Liver (tissue), 9 donors: ENCODE data around the gene ID4. TPM values are rescaled to one million over a fixed set of nuclear protein-coding genes. Genes with fewer than 3 reads are reported as not detected.

Experiments
- DNase-seq: peaks from one replicate; pipeline ENCODE4 v3.0.0-alpha.2; 2017; ENCODE audit warnings: low spot score
- H3K27ac ChIP-seq, 2 donors: one replicate each; pipeline ENCODE4 v1.7.0; 2013; ENCODE audit warnings: inconsistent platforms in 2 of 2, low read length in 2 of 2, control low read depth in 1 of 2, low read depth in 1 of 2, mild to moderate bottlenecking in 1 of 2
- H3K27me3 ChIP-seq, 4 donors: one replicate each; pipeline versions ENCODE4 v1.6.1 to v1.7.0; 2013; ENCODE audit warnings: low read length in 3 of 4, inconsistent platforms in 1 of 4, mild to moderate bottlenecking in 1 of 4, moderate library complexity in 1 of 4; ENCODE audit not compliant: control insufficient read depth in 4 of 4, insufficient read depth in 4 of 4
- H3K36me3 ChIP-seq, 4 donors: one replicate each; pipeline versions ENCODE4 v1.6.1 to v1.7.0; 2013; ENCODE audit warnings: low read length in 3 of 4, mild to moderate bottlenecking in 3 of 4, low read depth in 1 of 4, moderate library complexity in 1 of 4; ENCODE audit not compliant: control insufficient read depth in 4 of 4, insufficient read depth in 3 of 4
- H3K4me1 ChIP-seq, 4 donors: one replicate each; pipeline versions ENCODE4 v1.6.1 to v1.7.0; 2013; ENCODE audit warnings: low read length in 3 of 4, mild to moderate bottlenecking in 3 of 4, moderate library complexity in 1 of 4; ENCODE audit not compliant: control insufficient read depth in 4 of 4, insufficient read depth in 4 of 4
- H3K4me3 ChIP-seq, 3 donors: one replicate each; pipeline versions ENCODE4 v1.6.1 to v1.7.0; 2013; ENCODE audit warnings: low read length in 3 of 3, control low read depth in 1 of 3, low read depth in 1 of 3, mild to moderate bottlenecking in 1 of 3
- H3K9ac ChIP-seq, 2 donors: one replicate each; pipeline ENCODE4 v1.7.0; 2013; ENCODE audit warnings: low read length in 2 of 2, mild to moderate bottlenecking in 2 of 2, moderate library complexity in 2 of 2, control low read depth in 1 of 2, low read depth in 1 of 2
- H3K9me3 ChIP-seq, 4 donors: one replicate each; pipeline versions ENCODE4 v1.6.1 to v1.7.0; 2013; ENCODE audit warnings: low read length in 3 of 4; ENCODE audit not compliant: control insufficient read depth in 4 of 4
- FOXA2 ChIP-seq: IDR thresholded peaks from 2 replicates; pipeline ENCODE4 v1.6.1; 2016; ENCODE audit warnings: antibody characterized with exemption
- GABPA ChIP-seq, 2 donors: IDR thresholded peaks in 1 of 2; conservative IDR thresholded peaks in 1 of 2; 2 replicates each; pipeline ENCODE4 v1.6.1; 2016; ENCODE audit warnings: antibody characterized with exemption in 2 of 2, mild to moderate bottlenecking in 1 of 2, moderate library complexity in 1 of 2
- HNF4A ChIP-seq, 2 donors: conservative IDR thresholded peaks; 2 replicates each; pipeline ENCODE4 v1.6.1; 2016; ENCODE audit warnings: antibody characterized with exemption in 2 of 2, mild to moderate bottlenecking in 2 of 2
- HNF4G ChIP-seq: IDR thresholded peaks from 2 replicates; pipeline ENCODE4 v1.6.1; 2016; ENCODE audit warnings: antibody characterized with exemption
- NR2F2 ChIP-seq: IDR thresholded peaks from 2 replicates; pipeline ENCODE4 v1.6.1; 2016; ENCODE audit warnings: antibody characterized with exemption
- RAD21 ChIP-seq, 2 donors: IDR thresholded peaks; 2 replicates each; pipeline ENCODE4 v1.6.1; 2016; ENCODE audit warnings: antibody characterized with exemption in 2 of 2, mild to moderate bottlenecking in 2 of 2
- SP1 ChIP-seq: IDR thresholded peaks from 2 replicates; pipeline ENCODE4 v1.6.1; 2018; ENCODE audit warnings: antibody characterized with exemption, mild to moderate bottlenecking
- TAF1 ChIP-seq: conservative IDR thresholded peaks from 2 replicates; pipeline ENCODE4 v1.6.1; 2016; ENCODE audit warnings: antibody characterized with exemption, mild to moderate bottlenecking
- YY1 ChIP-seq: IDR thresholded peaks from 2 replicates; pipeline ENCODE4 v1.6.1; 2016; ENCODE audit warnings: antibody characterized with exemption, mild to moderate bottlenecking
- WGBS: extraction: QIAGEN DNeasy Blood & Tissue Kit; methylation state at CpG from one replicate; pipeline ENCODE4 v1.1.7; 2013; 5-methylcytosine and 5-hydroxymethylcytosine counted together
- polyA plus RNA-seq, 2 donors: library from polyadenylated mRNA; stranded (reverse) in 1 of 2; unstranded in 1 of 2; fragments of 200-250 nt in 1 of 2; fragments of >200 nt in 1 of 2; fragmentation: Nextera tagmentation in 1 of 2; extraction: Ambion mirVana in 1 of 2; gene quantifications; one replicate each; pipeline versions ENCODE4 v1.2.1 to v1.2.3, GENCODE V29; 2013 to 2015
- total RNA-seq, 2 donors: library from RNA; depleted of rRNA; stranded (reverse); fragments of >200 nt; gene quantifications; one replicate each; pipeline ENCODE4 v1.2.3, GENCODE V29; 2014
- TF ChIP-seq, protein P1 (sequence below): IDR thresholded peaks from 2 replicates; pipeline ENCODE4 v1.6.1; 2016; ENCODE audit warnings: antibody characterized with exemption
- TF ChIP-seq, protein P2 (sequence below): IDR thresholded peaks from 2 replicates; pipeline ENCODE4 v1.6.1; 2016; ENCODE audit warnings: antibody characterized with exemption
- TF ChIP-seq, protein P3 (sequence below): fragments of 150-350 bp; IDR thresholded peaks from 2 replicates; pipeline ENCODE4 v1.5.1; 2017; ENCODE audit warnings: improper control_type of control experiment, low read depth, low read length; ENCODE audit not compliant: missing input control
- TF ChIP-seq, protein P4 (sequence below): IDR thresholded peaks from 2 replicates; pipeline ENCODE4 v1.6.1; 2016; ENCODE audit warnings: antibody characterized with exemption, mild to moderate bottlenecking
- donor health status: healthy.
- donor health status: healthy.
- donor health status: healthy.
- donor health status: healthy.
- donor health status: healthy.

The ID4 gene
- total and polyA plus RNA-seq, 4 donors = 0.38 to 3.7 (median 1.2) TPM

DNA sequence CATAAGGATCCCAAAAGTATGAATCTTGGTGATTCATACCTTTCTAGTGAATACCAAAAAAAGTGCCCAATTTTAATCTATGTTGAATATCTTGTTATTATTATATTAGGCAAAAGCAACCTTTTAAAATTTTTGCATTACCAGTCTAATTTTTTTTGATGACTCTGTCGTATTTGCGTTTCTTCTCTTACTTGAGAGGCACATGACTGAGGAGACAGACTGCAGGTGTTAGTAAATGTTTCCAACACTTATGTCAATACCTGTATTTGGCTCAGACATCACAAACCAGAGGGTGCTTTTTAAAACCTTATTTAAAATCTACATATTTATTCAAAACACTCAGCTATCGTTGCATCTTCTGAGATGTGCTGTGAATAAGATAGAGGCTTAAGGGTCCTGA is 27.1 kb downstream of the ID4 start:
- peaks cover 0 to 3% (median 0%) of the 10 kb centered on the region in 4 donors for H3K27me3 ChIP-seq
- no peak overlapping the region for H3K27ac ChIP-seq
- H3K4me3 ChIP-seq = no peak overlapping the region
- no peak overlapping the region for H3K9ac ChIP-seq
- H3K36me3 ChIP-seq = no peaks in the 10 kb centered on the region
- TF ChIP-seq HNF4G (no peak), TAF1 (no peak)
- TF ChIP-seq, protein P1, sequence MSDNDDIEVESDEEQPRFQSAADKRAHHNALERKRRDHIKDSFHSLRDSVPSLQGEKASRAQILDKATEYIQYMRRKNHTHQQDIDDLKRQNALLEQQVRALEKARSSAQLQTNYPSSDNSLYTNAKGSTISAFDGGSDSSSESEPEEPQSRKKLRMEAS = no peak
- TF ChIP-seq, protein P2, sequence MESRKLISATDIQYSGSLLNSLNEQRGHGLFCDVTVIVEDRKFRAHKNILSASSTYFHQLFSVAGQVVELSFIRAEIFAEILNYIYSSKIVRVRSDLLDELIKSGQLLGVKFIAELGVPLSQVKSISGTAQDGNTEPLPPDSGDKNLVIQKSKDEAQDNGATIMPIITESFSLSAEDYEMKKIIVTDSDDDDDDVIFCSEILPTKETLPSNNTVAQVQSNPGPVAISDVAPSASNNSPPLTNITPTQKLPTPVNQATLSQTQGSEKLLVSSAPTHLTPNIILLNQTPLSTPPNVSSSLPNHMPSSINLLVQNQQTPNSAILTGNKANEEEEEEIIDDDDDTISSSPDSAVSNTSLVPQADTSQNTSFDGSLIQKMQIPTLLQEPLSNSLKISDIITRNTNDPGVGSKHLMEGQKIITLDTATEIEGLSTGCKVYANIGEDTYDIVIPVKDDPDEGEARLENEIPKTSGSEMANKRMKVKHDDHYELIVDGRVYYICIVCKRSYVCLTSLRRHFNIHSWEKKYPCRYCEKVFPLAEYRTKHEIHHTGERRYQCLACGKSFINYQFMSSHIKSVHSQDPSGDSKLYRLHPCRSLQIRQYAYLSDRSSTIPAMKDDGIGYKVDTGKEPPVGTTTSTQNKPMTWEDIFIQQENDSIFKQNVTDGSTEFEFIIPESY = no peak
- H3K4me1 ChIP-seq = peaks cover 0 to 3% (median 1%) of the 10 kb centered on the region in 4 donors
- H3K9me3 ChIP-seq = no peaks in the 10 kb centered on the region
- no peak for DNase-seq
- WGBS = 66% methylated on average over 3 of the region's 3 CpGs

DNA sequence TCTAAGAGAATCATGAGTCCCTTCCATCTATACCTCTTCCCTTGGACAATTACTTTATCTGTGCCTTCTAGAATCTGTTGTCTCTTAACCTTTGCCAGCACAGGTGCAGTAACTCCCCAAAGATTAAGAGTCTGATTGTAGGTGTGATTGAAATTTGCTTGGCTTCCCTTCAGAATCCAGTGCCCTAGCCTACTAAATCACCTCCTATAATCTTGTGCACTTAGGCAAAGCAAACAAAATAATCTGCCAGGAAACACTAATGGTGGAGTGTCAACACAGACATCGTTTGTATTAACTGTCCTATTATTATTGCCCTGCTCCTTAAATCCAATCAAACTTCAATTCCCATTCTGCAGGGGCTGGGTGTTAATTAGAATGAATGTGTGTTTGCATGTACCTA is 28.0 kb downstream of the ID4 start:
- Histone ChIP-seq H3K36me3 (no peaks in the 10 kb centered on the region), H3K4me1 (peaks cover 0 to 3% (median 1%) of the 10 kb centered on the region in 4 donors), H3K4me3 (no peak overlapping the region), H3K27me3 (peaks cover 0 to 3% (median 0%) of the 10 kb centered on the region in 4 donors), H3K9ac (no peak overlapping the region), H3K9me3 (no peaks in the 10 kb centered on the region), H3K27ac (no peak overlapping the region)
- 13% methylated on average over 1 of the region's 1 CpG for WGBS
- DNase-seq = no peak
- TF ChIP-seq TAF1 = no peak
- TF ChIP-seq YY1 = no peak
- TF ChIP-seq SP1 = no peak
- TF ChIP-seq, protein P3, sequence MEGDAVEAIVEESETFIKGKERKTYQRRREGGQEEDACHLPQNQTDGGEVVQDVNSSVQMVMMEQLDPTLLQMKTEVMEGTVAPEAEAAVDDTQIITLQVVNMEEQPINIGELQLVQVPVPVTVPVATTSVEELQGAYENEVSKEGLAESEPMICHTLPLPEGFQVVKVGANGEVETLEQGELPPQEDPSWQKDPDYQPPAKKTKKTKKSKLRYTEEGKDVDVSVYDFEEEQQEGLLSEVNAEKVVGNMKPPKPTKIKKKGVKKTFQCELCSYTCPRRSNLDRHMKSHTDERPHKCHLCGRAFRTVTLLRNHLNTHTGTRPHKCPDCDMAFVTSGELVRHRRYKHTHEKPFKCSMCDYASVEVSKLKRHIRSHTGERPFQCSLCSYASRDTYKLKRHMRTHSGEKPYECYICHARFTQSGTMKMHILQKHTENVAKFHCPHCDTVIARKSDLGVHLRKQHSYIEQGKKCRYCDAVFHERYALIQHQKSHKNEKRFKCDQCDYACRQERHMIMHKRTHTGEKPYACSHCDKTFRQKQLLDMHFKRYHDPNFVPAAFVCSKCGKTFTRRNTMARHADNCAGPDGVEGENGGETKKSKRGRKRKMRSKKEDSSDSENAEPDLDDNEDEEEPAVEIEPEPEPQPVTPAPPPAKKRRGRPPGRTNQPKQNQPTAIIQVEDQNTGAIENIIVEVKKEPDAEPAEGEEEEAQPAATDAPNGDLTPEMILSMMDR = no peak
- TF ChIP-seq FOXA2 = no peak
- TF ChIP-seq HNF4A (conservative IDR thresholded peaks at IDR 0.05) = no peak
- TF ChIP-seq, protein P1 = no peak
- no peak for TF ChIP-seq RAD21 (IDR thresholded peaks at IDR 0.05)
- no peak for TF ChIP-seq NR2F2
- TF ChIP-seq GABPA (IDR thresholded peaks at IDR 0.05 in 1 of 2, conservative IDR thresholded peaks at IDR 0.05 in 1 of 2) = no peak

DNA sequence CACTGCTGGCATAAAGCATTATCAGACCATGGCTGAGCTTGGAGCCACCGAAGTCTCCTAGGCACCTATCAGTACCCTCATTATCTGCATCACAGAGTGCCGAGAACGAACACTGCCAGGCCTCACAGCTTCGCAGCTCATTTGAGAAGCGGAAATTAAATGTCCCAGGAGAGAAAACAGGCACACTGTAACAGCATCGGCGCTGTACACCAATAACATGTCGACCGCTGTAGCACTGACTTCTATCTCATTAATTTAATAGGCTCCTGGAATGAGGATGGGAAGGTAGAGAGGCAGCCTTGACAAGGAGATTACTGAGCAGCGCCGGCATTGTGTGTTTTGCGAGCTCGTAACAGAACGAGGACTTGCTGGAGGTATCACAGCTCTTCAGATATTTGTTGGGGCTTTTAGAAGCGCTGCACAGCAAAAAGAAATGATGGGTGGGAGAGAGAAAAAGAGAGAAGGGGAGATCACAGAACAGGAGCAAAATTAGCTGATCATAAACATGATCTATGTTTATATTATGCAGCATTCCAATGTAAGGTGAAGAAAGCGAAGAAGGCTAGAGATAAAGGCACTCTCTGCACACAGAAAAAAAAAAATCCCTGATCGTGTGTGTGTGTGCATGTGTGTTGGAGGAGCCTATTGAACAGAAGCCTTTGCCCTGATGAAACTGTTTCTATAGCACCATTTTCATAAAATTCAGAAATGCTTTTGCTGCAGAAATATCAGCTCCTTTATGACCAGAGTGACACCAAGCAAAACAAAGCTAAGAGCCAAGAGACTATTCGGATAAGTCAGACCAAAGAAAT is 29.2 kb downstream of the ID4 start:
- H3K27ac ChIP-seq = no peak overlapping the region
- no peak overlapping the region for H3K9ac ChIP-seq
- no peaks in the 10 kb centered on the region for H3K36me3 ChIP-seq
- H3K4me1 ChIP-seq = peaks cover 0 to 3% (median 1%) of the 10 kb centered on the region in 4 donors
- WGBS = 56% methylated on average over 18 of the region's 18 CpGs
- no peak for DNase-seq
- no peak overlapping the region for H3K4me3 ChIP-seq
- no peaks in the 10 kb centered on the region for H3K9me3 ChIP-seq
- TF ChIP-seq, protein P1 = no peak
- TF ChIP-seq, protein P4, sequence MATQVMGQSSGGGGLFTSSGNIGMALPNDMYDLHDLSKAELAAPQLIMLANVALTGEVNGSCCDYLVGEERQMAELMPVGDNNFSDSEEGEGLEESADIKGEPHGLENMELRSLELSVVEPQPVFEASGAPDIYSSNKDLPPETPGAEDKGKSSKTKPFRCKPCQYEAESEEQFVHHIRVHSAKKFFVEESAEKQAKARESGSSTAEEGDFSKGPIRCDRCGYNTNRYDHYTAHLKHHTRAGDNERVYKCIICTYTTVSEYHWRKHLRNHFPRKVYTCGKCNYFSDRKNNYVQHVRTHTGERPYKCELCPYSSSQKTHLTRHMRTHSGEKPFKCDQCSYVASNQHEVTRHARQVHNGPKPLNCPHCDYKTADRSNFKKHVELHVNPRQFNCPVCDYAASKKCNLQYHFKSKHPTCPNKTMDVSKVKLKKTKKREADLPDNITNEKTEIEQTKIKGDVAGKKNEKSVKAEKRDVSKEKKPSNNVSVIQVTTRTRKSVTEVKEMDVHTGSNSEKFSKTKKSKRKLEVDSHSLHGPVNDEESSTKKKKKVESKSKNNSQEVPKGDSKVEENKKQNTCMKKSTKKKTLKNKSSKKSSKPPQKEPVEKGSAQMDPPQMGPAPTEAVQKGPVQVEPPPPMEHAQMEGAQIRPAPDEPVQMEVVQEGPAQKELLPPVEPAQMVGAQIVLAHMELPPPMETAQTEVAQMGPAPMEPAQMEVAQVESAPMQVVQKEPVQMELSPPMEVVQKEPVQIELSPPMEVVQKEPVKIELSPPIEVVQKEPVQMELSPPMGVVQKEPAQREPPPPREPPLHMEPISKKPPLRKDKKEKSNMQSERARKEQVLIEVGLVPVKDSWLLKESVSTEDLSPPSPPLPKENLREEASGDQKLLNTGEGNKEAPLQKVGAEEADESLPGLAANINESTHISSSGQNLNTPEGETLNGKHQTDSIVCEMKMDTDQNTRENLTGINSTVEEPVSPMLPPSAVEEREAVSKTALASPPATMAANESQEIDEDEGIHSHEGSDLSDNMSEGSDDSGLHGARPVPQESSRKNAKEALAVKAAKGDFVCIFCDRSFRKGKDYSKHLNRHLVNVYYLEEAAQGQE = no peak
- TF ChIP-seq SP1 = no peak
- TF ChIP-seq FOXA2 = no peak
- H3K27me3 ChIP-seq = peaks cover 0 to 3% (median 0%) of the 10 kb centered on the region in 4 donors
